Neuronal stem cell (in vitro differentiated cells): ENCODE measurements around the gene GRAP2.
A peak's percentile ranks its signal among the peaks of the same experiment; 100 is the strongest.
"Not testable (repeated sequence)": the region's sequence is repeated elsewhere in the genome, so short reads cannot be mapped to it uniquely, and the experiment has no call there.

Experiments
- DNase-seq: peaks from one replicate; pipeline ENCODE4 v3.0.0-alpha.2; 2013; ENCODE audit warnings: low spot score
- H2AFZ ChIP-seq: one replicate; pipeline ENCODE4 v1.6.1; 2013; ENCODE audit warnings: mild to moderate bottlenecking, low read length, inconsistent platforms
- H2AK5ac ChIP-seq: 2 replicates; pipeline ENCODE4 v1.6.1; 2013; ENCODE audit warnings: low read depth, mild to moderate bottlenecking, inconsistent platforms, low read length, moderate library complexity, mixed read lengths
- H2BK120ac ChIP-seq: 2 replicates; pipeline ENCODE4 v1.6.1; 2013; ENCODE audit warnings: low read depth, mild to moderate bottlenecking, inconsistent platforms, low read length, moderate library complexity, mixed read lengths
- H2BK12ac ChIP-seq: one replicate; pipeline ENCODE4 v1.6.1; 2013; ENCODE audit warnings: low read length, inconsistent platforms
- H2BK15ac ChIP-seq: 2 replicates; pipeline ENCODE4 v1.6.1; 2013; ENCODE audit warnings: mild to moderate bottlenecking, low read length, inconsistent platforms, mixed read lengths
- H2BK5ac ChIP-seq: one replicate; pipeline ENCODE4 v1.6.1; 2013; ENCODE audit warnings: inconsistent platforms, mild to moderate bottlenecking, low read length, moderate library complexity
- H3K14ac ChIP-seq: one replicate; pipeline ENCODE4 v1.6.1; 2013; ENCODE audit warnings: low read length, inconsistent platforms
- H3K18ac ChIP-seq: 2 replicates; pipeline ENCODE4 v1.6.1; 2013; ENCODE audit warnings: low read length, inconsistent platforms
- H3K23ac ChIP-seq: 2 replicates; pipeline ENCODE4 v1.6.1; 2013; ENCODE audit warnings: low read depth, mild to moderate bottlenecking, mixed read lengths, low read length, inconsistent platforms; ENCODE audit not compliant: poor library complexity
- H3K27ac ChIP-seq: replicated peaks from 3 replicates; pipeline ENCODE4 v1.5.1; 2013; ENCODE audit warnings: low read length, inconsistent platforms
- H3K27me3 ChIP-seq, 3 experiments: 2 replicates each; pipeline ENCODE4 v1.6.1; 2013; ENCODE audit warnings: low read length in 3 of 3, mild to moderate bottlenecking in 2 of 3, inconsistent platforms in 1 of 3, low read depth in 1 of 3, mixed read lengths in 1 of 3, moderate library complexity in 1 of 3; ENCODE audit not compliant: control insufficient read depth in 3 of 3, insufficient read depth in 3 of 3
- H3K36me3 ChIP-seq, 2 donors: replicated peaks in 1 of 2; 2 replicates each; pipeline ENCODE4 v1.6.1; 2013; ENCODE audit warnings: low read length in 2 of 2; ENCODE audit not compliant: control insufficient read depth in 2 of 2, insufficient read depth in 2 of 2
- H3K4ac ChIP-seq: 2 replicates; pipeline ENCODE4 v1.6.1; 2013; ENCODE audit warnings: inconsistent platforms, mild to moderate bottlenecking, low read length, moderate library complexity
- H3K4me1 ChIP-seq, 2 donors: 1 replicate in 1 of 2; 2 replicates in 1 of 2; pipeline ENCODE4 v1.6.1; 2013; ENCODE audit warnings: low read length in 2 of 2, low read depth in 1 of 2; ENCODE audit not compliant: control insufficient read depth in 2 of 2, insufficient read depth in 1 of 2
- H3K4me2 ChIP-seq: one replicate; pipeline ENCODE4 v1.6.1; 2013; ENCODE audit warnings: mild to moderate bottlenecking, low read length, inconsistent platforms; ENCODE audit not compliant: insufficient read depth, poor library complexity, severe bottlenecking
- H3K4me3 ChIP-seq, 2 donors: 2 replicates each; pipeline ENCODE4 v1.5.1; 2013; ENCODE audit warnings: low read length in 2 of 2, mild to moderate bottlenecking in 2 of 2, inconsistent platforms in 1 of 2, moderate library complexity in 1 of 2
- H3K79me1 ChIP-seq: one replicate; pipeline ENCODE4 v1.6.1; 2013; ENCODE audit warnings: low read depth, mild to moderate bottlenecking, inconsistent platforms, low read length, moderate library complexity
- H3K9ac ChIP-seq: one replicate; pipeline ENCODE4 v1.6.1; 2013; ENCODE audit warnings: mild to moderate bottlenecking, low read depth, low read length, inconsistent platforms; ENCODE audit not compliant: poor library complexity
- H3K9me3 ChIP-seq, 2 donors: replicated peaks in 1 of 2; 2 replicates each; pipeline versions ENCODE3 to v1.6.1; 2013; ENCODE audit warnings: low read length in 2 of 2, mild to moderate bottlenecking in 2 of 2, inconsistent platforms in 1 of 2, low read depth in 1 of 2, mixed read lengths in 1 of 2, moderate library complexity in 1 of 2; ENCODE audit not compliant: control insufficient read depth in 2 of 2, insufficient read depth in 1 of 2
- H4K8ac ChIP-seq: one replicate; pipeline ENCODE4 v1.6.1; 2013; ENCODE audit warnings: low read depth, mild to moderate bottlenecking, inconsistent platforms, low read length, moderate library complexity
- H4K91ac ChIP-seq: one replicate; pipeline ENCODE4 v1.6.1; 2013; ENCODE audit warnings: low read length, low read depth, mild to moderate bottlenecking, inconsistent platforms; ENCODE audit not compliant: poor library complexity
- WGBS, 2 donors: extraction: QIAGEN DNeasy Blood & Tissue Kit; methylation state at CpG; one replicate each; pipeline ENCODE4 v1.1.7; 2013; ENCODE audit warnings: missing lambda C conversion rate in 2 of 2, mixed read lengths in 1 of 2; ENCODE audit not compliant: insufficient read length in 2 of 2, insufficient replicate concordance in 1 of 2; ENCODE audit errors: extremely low coverage in 2 of 2; 5-methylcytosine and 5-hydroxymethylcytosine counted together

Gene GRAP2

GRCh38 chr22:39880722-39881121 is 20.2 kb upstream of the GRAP2 start:
- Histone ChIP-seq H3K4me2 (no peak overlapping the region), H2AK5ac (no peak overlapping the region), H3K9me3 (no peaks in the 10 kb centered on the region), H2BK120ac (no peak overlapping the region), H3K27ac (no peak overlapping the region), H2BK15ac (no peak overlapping the region), H3K14ac (no peak overlapping the region), H3K4ac (no peak overlapping the region), H3K4me1 (peaks cover 0 to 2% of the 10 kb centered on the region in 2 donors), H3K4me3 (no peak overlapping the region), H3K9ac (no peak overlapping the region), H3K27me3 (peaks cover 0 to 1% (median 0%) of the 10 kb centered on the region in 3 experiments), H3K23ac (no peak overlapping the region), H3K79me1 (no peaks in the 10 kb centered on the region), H2BK5ac (no peak overlapping the region), H4K91ac (no peak overlapping the region), H2BK12ac (no peak overlapping the region), H2AFZ (no peak overlapping the region), H3K18ac (no peak overlapping the region), H4K8ac (no peak overlapping the region), H3K36me3 (no peaks in the 10 kb centered on the region)
- DNase-seq = no peak

GRCh38 chr22:39883057-39883456 is 17.8 kb upstream of the GRAP2 start:
- Histone ChIP-seq H3K36me3 (no peaks in the 10 kb centered on the region), H3K9me3 (no peaks in the 10 kb centered on the region), H3K18ac (no peak overlapping the region), H2BK120ac (no peak overlapping the region), H3K14ac (no peak overlapping the region), H3K9ac (no peak overlapping the region), H3K79me1 (no peaks in the 10 kb centered on the region), H2BK5ac (no peak overlapping the region), H3K4ac (no peak overlapping the region), H2AFZ (no peak overlapping the region), H3K4me1 (no peaks in the 10 kb centered on the region), H3K27ac (no peak overlapping the region), H4K91ac (no peak overlapping the region), H2BK12ac (no peak overlapping the region), H3K4me2 (no peak overlapping the region), H2BK15ac (no peak overlapping the region), H3K4me3 (no peak overlapping the region), H3K27me3 (peaks cover 0 to 1% (median 0%) of the 10 kb centered on the region in 3 experiments), H4K8ac (no peak overlapping the region), H2AK5ac (no peak overlapping the region), H3K23ac (no peak overlapping the region)
- WGBS, 2 donors = no CpG with 5 or more reads among the region's 1 CpG
- DNase-seq = no peak

- H2AK5ac ChIP-seq, H3K23ac ChIP-seq, H3K4me2 ChIP-seq, H3K4ac ChIP-seq, H3K4me1 ChIP-seq, DNase-seq, H2BK5ac ChIP-seq, H2AFZ ChIP-seq, H4K91ac ChIP-seq, H3K36me3 ChIP-seq, H3K27me3 ChIP-seq, H3K27ac ChIP-seq, H3K4me3 ChIP-seq, H2BK12ac ChIP-seq, H4K8ac ChIP-seq, H3K18ac ChIP-seq, H3K14ac ChIP-seq, H2BK15ac ChIP-seq, H3K9me3 ChIP-seq, H3K79me1 ChIP-seq, H3K9ac ChIP-seq, H2BK120ac ChIP-seq: not testable (repeated sequence)
- no CpG with 5 or more reads among the region's 3 CpGs for WGBS, 2 donors
These were observed 11.0 kb upstream of the GRAP2 start for GRCh38 chr22:39889924-39890323.

GRCh38 chr22:39893526-39893925 is 7.4 kb upstream of the GRAP2 start, which contains the start of gene ENTHD1:
TSS of gene ENTHD1 (minus strand) at chr22:39893760. CDS start at chr22:39887748, 6,012 bp downstream.
- Histone ChIP-seq H3K14ac (no peak within 1 kb of the TSS), H2BK120ac (no peak within 1 kb of the TSS), H3K27me3 (peaks cover 0 to 4% (median 0%) of the 10 kb centered on the region in 3 experiments), H2BK15ac (no peak within 1 kb of the TSS), H3K27ac (no peak within 1 kb of the TSS), H2AFZ (no peak within 1 kb of the TSS), H3K18ac (peak within 1 kb of the TSS; percentile 20), H4K8ac (no peak within 1 kb of the TSS), H3K9ac (no peak within 1 kb of the TSS), H3K36me3 (no peaks in the 10 kb centered on the region), H3K4ac (no peak within 1 kb of the TSS), H3K79me1 (no peaks in the 10 kb centered on the region), H3K4me2 (no peak within 1 kb of the TSS), H3K9me3 (no peaks in the 10 kb centered on the region), H3K4me3 (no peak within 1 kb of the TSS), H3K4me1 (no peaks in the 10 kb centered on the region), H2BK12ac (no peak within 1 kb of the TSS), H4K91ac (no peak within 1 kb of the TSS), H2AK5ac (no peak within 1 kb of the TSS), H2BK5ac (no peak within 1 kb of the TSS), H3K23ac (peak within 1 kb of the TSS; percentile 37)
- DNase-seq = no peak
- WGBS, 2 donors = no CpG with 5 or more reads among the region's 20 CpGs
